ENCODE results near the gene ECT2. TPM values are rescaled to one million over a fixed set of nuclear protein-coding genes. Genes with fewer than 3 reads are reported as not detected.

ECT2 gene
- total RNA-seq, 1 experiment from 2014 or later, result 81.3 TPM

DNA sequence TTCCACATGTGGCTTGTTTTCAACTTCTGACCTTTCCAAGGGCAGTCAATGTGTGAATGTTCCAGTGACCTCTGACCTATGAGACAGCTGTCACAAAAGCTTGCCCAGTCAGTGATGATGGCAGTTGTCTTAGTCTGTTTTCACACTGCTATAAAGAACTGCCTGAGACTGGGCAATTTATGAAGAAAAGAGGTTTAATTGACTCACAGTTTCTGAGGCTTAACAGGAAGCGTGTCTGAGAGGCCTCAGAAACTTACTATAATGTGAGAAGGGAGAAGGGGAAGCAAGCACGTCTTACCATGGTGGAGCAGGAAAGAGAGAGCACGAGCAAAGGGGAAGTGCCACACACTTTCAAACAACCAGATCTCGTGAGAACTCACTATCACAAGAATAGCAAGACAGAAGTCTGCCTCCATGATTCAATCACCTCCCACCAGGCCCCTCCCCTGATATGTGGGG lies 95.6 kb downstream of the ECT2 start:
- H2BK20ac ChIP-seq (ENCODE audit: low read depth, low read length, poor library complexity, severe bottlenecking), result no peak overlapping the region
- H2BK15ac ChIP-seq (ENCODE audit: low read depth, low read length), result no peak overlapping the region
- no peaks in the 10 kb centered on the region for H3K23me2 ChIP-seq (ENCODE audit: insufficient read length, low read depth, low read length, poor library complexity, severe bottlenecking)
- no peak overlapping the region for H3T11ph ChIP-seq (ENCODE audit: low read length)
- H2AFZ ChIP-seq (ENCODE audit: low read length), result no peak overlapping the region
- no peaks in the 10 kb centered on the region for H3K36me3 Mint-ChIP-seq (ENCODE audit: insufficient read depth in 1 of 3, low read depth in 3 of 3)
- no peaks in the 10 kb centered on the region for H3K4me1 ChIP-seq (ENCODE audit: insufficient read depth, low read length)
- peaks cover 1 to 2% of the 10 kb centered on the region in 2 experiments for H3K4me1 Mint-ChIP-seq
- no peak overlapping the region for H3K4me3 Mint-ChIP-seq
- WGBS (ENCODE audit: extremely low coverage, insufficient read length, low lambda C conversion rate), result no CpG with 5 or more reads among the region's 4 CpGs
- no peak overlapping the region for H3K9ac ChIP-seq (ENCODE audit: extremely low read depth, insufficient read length, low read length)
- H3K4ac ChIP-seq (ENCODE audit: low read depth, low read length), result no peak overlapping the region
- H3K56ac ChIP-seq (ENCODE audit: insufficient read length, low read depth, low read length), result no peak overlapping the region
- H2BK12ac ChIP-seq (ENCODE audit: insufficient read length, low read depth, low read length), result no peak overlapping the region
- H3K9me3 Mint-ChIP-seq, result 0 out of 5 replicates have a peak, but pooled peaks cover 0 to 2% of the 10 kb centered on the region in 2 experiments
- no peak overlapping the region for H3K14ac ChIP-seq (ENCODE audit: insufficient read depth, low read length)
- H4K91ac ChIP-seq (ENCODE audit: insufficient read length, low read depth, low read length), result no peak overlapping the region
- H2BK5ac ChIP-seq (ENCODE audit: insufficient read length, low read length), result no peak overlapping the region
- no peak overlapping the region for H3K27ac ChIP-seq (ENCODE audit: insufficient read length, low read depth, low read length)
- no peaks in the 10 kb centered on the region for H3K79me2 ChIP-seq (ENCODE audit: insufficient read depth, low read length)
- no peak overlapping the region for H3K4me2 ChIP-seq (ENCODE audit: insufficient read depth, insufficient read length, low read length)
- H3K18ac ChIP-seq (ENCODE audit: insufficient read length, low read depth, low read length), result no peak overlapping the region
- no peak overlapping the region for H4K5ac ChIP-seq (ENCODE audit: insufficient read length, low read depth, low read length)
- no peak overlapping the region for H4K8ac ChIP-seq (replicated peaks; ENCODE audit: insufficient read length, low read depth, low read length)
- TF ChIP-seq, protein P1, sequence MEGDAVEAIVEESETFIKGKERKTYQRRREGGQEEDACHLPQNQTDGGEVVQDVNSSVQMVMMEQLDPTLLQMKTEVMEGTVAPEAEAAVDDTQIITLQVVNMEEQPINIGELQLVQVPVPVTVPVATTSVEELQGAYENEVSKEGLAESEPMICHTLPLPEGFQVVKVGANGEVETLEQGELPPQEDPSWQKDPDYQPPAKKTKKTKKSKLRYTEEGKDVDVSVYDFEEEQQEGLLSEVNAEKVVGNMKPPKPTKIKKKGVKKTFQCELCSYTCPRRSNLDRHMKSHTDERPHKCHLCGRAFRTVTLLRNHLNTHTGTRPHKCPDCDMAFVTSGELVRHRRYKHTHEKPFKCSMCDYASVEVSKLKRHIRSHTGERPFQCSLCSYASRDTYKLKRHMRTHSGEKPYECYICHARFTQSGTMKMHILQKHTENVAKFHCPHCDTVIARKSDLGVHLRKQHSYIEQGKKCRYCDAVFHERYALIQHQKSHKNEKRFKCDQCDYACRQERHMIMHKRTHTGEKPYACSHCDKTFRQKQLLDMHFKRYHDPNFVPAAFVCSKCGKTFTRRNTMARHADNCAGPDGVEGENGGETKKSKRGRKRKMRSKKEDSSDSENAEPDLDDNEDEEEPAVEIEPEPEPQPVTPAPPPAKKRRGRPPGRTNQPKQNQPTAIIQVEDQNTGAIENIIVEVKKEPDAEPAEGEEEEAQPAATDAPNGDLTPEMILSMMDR (conservative IDR thresholded peaks at IDR 0.05), result no peak
- no peak for DNase-seq
- no peaks in the 10 kb centered on the region for H4K20me1 ChIP-seq (ENCODE audit: control insufficient read depth, insufficient read depth, insufficient read length)
- H3K27ac Mint-ChIP-seq, result no peak overlapping the region
- H3K23ac ChIP-seq (ENCODE audit: insufficient read length, low read depth, low read length), result no peak overlapping the region
- H3K79me1 ChIP-seq (ENCODE audit: insufficient read depth, low read depth, low read length, poor library complexity, severe bottlenecking), result no peaks in the 10 kb centered on the region
- H3K27me3 ChIP-seq (ENCODE audit: insufficient read depth, low read length), result no peaks in the 10 kb centered on the region
- no peaks in the 10 kb centered on the region for H3K9me3 ChIP-seq (ENCODE audit: control insufficient read depth, low read depth, low read length)
- H3K27me3 Mint-ChIP-seq (ENCODE audit: low read depth), result no peaks in the 10 kb centered on the region
- H2BK120ac ChIP-seq (ENCODE audit: low read depth, low read length, poor library complexity, severe bottlenecking), result no peak overlapping the region
- H2AK5ac ChIP-seq (ENCODE audit: insufficient read length, low read length), result no peak overlapping the region
